HG03025 (cell line): ENCODE measurements around the gene SLC25A5.
"Not testable (repeated sequence)": the region's sequence is repeated elsewhere in the genome, so short reads cannot be mapped to it uniquely, and the experiment has no call there.

Experiments used
- ATAC-seq: cut with Tn5 transposase; IDR thresholded peaks from one replicate; pipeline ENCODE4 v1.9.1; 2021; ENCODE audit warnings: mild to moderate bottlenecking, moderate library complexity; ENCODE audit not compliant: unreplicated experiment, low FRiP score

SLC25A5 gene

DNA sequence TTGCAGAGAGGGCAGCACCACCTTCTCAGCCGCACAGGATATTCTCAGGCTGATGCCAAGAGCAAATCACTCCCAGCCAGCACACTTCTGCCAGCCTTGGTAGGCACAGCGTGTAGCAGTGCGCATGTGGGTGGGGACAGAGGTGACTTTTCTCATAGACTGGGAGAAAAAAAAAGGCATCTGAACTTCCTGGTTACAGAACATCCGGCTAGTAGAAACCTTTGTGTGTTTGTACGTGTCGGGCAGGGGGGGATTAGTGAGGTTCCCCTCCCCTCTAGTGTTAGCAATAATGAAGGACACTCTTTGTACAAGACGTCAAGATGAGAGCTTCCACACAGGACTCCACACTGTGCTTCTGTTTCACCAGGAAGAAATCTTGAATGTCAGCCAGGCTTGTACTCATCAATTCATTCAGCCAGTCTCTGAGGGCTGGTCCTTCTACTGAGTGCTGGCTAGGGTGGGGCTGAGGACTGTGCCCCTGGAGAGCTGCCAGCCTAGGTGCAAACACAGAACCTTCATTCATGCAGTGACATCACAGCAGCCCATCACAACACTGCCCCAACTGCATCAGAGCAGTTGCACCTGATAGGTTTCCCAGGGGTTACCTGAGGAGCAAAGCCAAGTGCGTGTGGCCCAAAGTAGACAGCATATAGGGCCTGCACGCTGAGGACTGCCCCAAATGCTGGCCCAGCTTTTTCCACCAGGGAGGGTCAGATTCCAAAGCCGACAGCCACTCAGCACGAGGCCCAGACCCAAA is 34.7 kb downstream of the SLC25A5 start:
- no peak for ATAC-seq

DNA sequence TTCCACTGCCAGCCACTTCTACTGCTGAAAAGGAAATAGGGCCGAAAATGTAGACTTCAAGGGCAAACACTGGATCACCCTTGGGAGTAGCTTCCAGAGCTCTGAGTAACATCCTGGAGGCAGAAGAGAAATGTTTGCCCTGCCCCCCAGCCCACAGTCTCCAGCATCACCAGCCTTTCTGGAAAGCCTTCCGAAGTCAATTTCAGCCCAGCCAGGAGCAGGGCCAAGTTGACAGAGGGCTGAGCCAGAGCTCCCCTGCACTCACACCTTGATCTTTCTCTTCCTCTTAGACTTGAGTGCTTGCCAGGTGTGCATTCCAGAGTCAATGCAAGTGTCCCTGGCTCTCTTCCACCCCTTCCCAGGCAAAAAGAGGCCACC is 35.2 kb downstream of the SLC25A5 start:
- no peak for ATAC-seq

DNA sequence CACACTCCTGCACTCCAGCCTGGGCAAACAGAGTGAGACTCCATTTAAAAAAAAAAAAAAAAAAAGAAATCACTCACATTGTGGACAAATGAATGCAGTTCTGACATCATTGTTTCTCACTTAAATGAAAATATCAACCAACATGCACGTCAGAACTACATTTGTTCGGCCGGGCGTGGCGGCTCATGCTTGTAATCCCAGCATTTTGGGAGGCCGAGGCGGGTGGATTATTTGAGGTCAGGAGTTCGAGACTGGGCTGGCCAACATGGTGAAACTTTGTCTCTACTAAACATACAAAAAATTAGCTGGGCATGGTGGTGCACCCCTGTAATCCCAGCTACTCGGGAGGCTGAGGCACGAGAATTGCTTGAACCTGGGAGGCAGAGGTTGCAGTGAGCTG is 36.9 kb downstream of the SLC25A5 start:
- ATAC-seq = not testable (repeated sequence)

DNA sequence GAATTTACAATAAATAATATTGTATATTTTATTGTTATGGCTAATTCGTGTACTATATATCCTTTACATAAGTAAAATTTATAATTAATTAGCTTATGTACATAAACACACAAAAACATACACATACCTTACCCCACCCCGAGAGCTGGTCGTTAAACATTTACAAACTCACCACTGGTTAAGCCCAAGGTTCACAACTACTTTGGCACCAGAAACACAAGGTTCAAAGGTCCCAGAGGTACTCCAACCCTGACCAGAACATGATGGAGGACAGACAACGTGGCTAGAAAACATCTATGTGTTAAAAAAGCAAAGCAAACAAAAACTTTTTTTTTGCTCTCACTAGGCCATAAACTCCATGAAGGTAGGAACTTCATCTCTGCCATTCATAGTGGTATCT is 37.7 kb downstream of the SLC25A5 start:
- ATAC-seq = no peak

DNA sequence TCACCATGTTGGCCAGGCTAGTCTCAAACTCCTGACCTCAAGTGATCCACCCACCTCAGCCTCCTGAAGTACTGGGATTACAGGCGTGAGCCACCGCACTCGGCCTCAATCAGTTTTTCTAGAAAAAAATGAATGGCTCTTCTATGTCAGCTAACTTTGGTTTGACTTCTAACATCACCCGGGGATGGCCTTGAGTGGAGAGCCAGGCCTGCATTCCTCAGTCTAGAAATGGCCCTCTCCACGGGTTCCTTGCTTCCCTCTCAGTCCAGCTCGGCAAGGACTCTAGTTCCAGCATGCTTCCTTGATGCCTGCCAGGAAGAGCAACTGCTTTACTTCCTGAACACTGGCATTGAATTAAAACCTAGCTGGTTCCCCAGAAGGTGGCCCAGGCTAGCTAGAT is 39.0 kb downstream of the SLC25A5 start:
- ATAC-seq = no peak

DNA sequence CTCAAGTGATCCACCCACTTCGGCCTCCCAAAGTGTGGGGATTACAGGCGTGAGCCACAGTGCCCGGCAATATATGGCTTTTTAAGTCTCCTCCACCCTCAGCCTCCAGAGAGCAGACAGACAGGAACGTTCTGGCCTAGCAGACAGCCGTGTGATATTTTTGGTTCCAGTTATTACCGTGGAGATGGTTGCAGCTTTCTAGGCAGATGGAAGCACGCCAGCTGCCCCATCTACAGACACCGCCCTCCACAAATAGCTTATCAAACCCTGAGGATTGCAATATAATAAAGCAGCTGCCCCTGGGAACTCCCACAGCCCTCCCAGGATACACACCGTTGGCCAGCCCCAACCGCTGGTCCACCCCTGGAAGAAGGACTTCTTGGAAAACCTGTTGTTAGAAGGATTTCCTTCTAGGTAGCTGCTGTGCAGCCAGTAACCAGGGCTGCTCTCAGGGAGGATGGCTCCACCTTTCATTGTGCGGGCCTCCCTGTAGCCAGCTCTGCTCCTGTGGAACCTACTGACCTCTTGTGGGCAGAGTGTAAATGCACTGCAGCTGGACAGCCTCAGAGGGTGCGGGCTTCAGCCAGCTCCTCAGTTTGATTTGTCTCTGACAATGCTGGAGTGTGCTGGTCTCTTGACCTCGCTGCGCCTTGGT is 44.0 kb downstream of the SLC25A5 start:
- ATAC-seq = no peak

DNA sequence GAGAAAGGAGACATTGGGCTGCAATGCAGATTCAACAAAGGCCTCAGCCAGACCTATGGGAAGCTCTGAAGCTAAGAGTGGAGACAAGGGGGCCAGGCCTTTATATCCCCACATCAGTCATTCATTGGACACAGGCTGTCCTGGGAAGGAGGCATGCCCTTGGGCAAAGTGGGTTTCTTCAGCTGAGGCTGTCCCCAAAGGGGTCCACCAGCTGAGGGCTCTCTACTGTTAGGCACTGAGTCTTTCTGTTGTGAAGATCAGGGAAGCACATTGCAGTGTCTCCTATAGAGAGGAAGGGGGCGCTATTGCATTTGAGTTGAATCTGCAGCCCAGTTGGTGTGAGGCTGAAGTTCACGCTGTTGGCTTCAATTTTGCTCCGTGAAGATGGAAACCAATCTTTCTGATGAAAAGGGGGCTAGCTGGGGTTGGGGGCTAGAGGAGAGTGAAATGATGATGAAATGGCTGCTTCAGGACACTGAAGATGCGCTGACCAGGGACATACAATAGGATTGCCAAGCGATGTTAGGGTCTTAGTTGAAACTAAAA is 48.0 kb downstream of the SLC25A5 start:
- ATAC-seq = no peak

DNA sequence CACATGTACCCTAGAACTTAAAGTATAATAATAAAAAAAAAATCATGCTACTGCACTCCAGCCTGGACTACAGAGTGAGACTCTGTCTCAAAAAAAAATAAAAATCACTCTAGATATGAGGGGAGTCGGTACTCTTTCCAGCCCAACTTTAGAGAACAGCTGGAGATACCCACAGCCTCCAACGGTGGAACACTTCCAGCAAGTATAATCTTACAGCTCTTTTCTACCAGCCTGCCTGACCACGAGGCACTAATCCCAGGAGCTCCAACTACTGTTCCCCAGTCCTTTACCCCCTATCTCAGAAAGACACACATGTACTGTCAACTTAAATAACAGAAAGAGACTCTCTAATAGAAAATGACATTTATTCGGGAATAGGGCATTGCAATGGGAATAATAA is 50.1 kb downstream of the SLC25A5 start:
- ATAC-seq = no peak
